ENCODE data around the gene ZEB1.

ZEB1 gene

DNA sequence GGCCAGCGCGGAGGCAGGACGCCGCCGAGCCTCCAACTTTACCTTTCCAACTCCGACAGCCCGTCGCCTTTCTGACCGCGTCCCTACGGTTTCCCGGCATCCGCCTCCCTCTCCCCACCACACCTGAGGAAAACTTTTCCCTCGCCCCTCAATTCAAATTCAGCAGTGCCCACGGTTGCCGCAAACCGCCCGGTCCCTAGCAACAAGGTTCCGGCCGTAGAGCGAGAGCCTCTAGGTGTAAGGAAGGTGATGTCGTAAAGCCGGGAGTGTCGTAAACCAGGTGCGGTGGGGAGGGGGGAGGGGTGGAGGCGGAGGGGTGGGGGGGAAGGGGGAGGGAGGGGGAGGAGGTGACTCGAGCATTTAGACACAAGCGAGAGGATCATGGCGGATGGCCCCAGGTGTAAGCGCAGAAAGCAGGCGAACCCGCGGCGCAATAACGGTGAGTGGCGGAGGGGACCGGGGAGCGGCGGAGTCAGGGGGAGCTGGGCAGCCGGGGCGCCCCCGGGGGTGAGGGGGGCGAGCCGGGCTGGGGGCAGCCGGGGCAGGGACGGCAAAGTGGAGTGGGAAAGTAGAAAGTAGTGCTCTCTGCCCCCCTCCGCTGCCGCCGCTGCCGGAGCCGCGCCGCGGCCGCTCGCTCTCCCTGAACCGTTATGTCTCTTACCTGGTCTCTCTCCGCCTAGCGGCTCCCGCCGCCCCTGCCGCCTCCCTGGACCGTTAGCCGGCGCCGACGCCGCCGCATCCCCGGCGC is at the start of gene ZEB1:
ZEB1 (plus strand) TSS at position 363 of the 748 bp plus-strand sequence; CDS start at position 382, 19 bp downstream.
- peak; percentile 84 for DNase-seq

GRCh38 chr10:31270954-31271353 is 48.1 kb upstream of the ZEB1 start:
- no peak for DNase-seq

GRCh38 chr10:31272841-31273240 is 46.2 kb upstream of the ZEB1 start:
- no peak for DNase-seq

DNA sequence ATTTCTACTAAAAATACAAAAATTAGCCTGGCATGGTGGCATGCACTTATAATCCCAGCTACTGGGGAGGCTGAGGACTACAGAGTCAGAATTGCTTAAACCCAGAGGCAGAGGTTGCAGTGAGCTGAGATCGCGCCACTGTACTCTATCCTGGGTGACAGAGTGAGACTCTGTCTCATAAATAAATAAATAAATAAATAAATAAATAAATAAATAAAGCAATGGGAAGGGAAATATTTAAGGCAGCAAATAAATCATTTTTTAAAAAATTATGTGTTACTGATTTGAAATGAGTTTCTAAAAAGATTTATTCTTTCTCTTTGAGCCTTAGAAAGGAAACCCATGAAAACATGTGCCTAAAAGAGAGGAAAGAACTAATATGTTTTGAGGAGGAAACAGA is 45.2 kb upstream of the ZEB1 start:
- no peak for DNase-seq

- DNase-seq: no peak
Measured at GRCh38 chr10:31274310-31274709, 44.7 kb upstream of the ZEB1 start.

- DNase-seq: no peak
Measured at GRCh38 chr10:31278279-31278941, 40.6 kb upstream of the ZEB1 start.

DNA sequence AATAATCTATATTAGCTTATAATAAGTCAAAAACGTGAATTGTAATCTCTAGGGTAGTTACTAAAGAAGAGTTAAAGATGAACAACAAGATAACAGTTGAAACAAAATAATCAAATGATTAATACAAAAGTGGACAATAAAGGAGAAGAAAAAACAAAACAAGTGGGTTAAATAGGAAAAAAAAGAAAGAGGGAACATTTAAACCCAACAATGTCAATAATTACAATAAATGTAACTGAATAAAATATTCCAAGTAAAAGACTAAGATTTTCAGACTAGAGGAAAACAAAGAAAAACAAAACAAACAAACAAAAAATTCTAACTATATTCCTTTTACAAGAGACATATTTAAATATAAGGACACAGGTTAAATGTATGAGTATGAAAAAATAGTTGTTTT is 38.0 kb upstream of the ZEB1 start:
- no peak for DNase-seq

DNA sequence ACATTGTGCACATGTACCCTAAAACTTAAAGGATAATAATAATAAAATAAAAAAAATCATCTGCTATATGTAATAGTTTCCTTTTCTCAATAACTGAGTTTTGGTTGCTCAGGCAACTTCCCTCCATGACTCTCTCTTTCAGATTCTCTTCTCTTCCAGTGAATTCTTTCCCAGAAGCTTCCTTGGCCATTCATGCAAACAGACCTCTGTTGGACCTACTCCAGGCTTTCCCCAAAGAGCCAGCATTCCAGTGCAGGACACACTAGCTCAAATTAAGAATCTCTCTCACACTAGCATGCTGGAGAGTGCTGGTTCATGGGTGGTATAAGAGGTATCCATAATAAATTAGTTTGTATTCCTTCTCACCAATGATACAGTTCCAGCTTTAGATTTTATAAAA is 31.0 kb upstream of the ZEB1 start:
- DNase-seq: no peak

- no peak for DNase-seq
Measured at GRCh38 chr10:31288962-31289361, 30.1 kb upstream of the ZEB1 start.

GRCh38 chr10:31290386-31290785 is 28.6 kb upstream of the ZEB1 start:
- no peak for DNase-seq

DNA sequence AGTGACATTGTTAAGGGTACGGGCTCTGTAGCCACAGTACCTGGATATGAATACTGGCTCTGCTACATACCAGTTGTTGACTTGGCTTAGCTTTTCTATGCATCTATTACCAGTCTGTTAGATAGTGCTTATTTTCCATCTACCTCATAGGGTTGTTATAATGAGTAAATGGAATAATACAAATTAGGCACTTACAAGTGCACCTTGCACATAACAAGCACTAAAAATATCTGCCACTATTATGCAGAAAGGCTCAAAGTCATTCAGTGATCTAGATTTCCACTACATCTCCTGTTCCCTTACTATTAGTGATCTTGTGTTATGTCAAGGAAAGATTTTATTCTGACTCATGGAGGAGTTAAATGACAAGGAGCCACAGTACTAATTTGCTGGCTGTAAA is 27.9 kb upstream of the ZEB1 start:
- no peak for DNase-seq

- DNase-seq: no peak
Measured at GRCh38 chr10:31294558-31294957, 24.5 kb upstream of the ZEB1 start.

DNA sequence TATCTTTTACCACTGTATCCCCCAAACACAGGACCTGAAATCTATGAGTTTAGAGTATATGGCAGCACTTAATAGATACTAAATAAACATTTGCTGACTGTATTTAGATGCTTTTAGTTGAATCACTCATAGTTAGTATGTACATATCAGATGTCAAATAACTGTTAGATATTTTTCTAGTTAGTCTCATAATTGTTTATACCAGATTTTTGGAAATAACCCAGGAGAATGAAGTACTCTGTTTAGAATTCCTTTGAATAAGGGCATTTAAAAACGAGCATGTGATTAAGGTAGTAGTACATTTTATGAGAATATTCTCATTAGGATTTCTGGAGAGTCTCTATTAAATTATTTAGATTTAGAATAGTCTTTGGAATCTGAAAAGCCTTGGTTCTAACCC is 22.3 kb upstream of the ZEB1 start:
- no peak for DNase-seq

DNA sequence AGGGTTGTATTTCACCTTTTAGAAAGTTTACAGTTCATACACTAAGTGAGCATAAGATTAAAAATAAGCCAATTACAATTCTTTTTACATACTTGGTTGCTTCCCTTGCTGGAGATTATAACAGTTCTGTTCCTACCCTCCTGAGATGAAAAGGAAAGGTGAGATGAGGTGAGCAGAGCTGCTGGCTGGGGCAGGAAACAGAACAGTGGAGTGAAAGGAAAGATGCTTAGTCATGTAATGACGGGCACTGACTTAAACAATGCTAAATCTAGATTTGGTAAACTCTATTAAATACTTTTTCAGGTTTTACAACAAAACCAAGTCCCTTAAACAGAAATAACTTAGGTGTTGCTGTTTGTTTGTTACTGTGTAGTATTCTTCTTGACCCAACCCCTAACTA is 19.9 kb upstream of the ZEB1 start:
- DNase-seq: no peak

DNA sequence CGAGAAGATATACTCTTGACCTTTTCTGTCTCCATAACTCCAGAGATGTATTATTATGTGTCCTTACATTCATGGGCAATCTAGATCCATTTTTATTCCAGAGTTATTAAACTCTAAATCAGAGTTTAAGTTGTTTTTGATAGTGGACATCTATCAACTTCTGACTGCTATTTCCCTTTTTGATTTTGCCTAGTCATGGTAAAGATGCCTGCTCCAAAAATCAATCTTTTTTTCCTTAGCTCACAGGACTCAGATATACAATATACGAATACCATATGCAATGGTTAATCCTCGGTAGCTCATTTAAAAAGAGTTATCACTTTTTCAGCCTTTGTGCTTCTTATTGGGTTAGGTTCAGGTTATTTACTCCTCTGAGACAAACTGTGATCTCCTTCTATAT is 15.8 kb upstream of the ZEB1 start:
- no peak for DNase-seq

GRCh38 chr10:31304291-31304970 is 14.6 kb upstream of the ZEB1 start:
- DNase-seq: no peak

- DNase-seq: no peak
Measured at GRCh38 chr10:31313396-31313795, 5.6 kb upstream of the ZEB1 start.

DNA sequence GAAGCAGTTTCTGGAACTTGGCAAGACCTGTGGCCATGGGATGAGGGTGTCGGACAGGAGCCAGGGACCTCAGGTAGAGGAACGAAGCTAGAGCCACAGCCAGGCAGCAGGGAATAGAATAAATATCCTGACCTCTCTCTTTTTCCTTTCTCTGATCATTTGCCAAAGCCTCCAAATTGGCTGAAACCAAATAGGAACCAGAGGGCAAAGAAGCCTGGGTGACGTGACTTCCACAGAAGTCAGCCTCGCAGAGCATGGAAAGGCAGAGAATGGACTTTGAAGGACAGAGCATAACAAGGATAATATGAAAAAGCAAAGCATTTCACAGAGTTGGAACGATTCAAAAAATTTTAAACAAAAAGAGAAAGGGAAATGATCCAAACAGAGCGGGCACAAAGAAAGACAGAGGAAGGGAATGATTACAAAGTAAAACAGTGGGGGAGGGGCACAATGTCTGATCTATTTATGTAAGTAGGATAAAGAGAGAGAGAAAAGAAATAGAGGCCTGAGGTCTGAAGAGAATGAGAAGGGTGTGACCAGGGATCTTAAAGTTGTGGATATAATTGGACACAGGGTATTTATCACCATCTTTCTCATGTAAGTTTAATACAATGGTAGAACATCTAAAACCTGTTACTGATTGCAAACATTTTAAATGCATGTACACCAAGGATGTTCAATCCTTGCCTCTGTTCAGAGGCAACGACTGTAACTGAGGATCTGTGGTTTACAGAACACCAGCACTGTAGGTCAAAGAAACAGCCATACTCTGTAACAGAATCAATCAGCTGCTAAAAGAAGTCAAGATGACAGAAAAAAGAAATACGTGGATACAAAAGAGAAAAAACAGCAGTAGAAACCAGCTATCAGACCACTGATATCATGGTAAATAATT is 4.5 kb upstream of the ZEB1 start:
- no peak for DNase-seq

DNA sequence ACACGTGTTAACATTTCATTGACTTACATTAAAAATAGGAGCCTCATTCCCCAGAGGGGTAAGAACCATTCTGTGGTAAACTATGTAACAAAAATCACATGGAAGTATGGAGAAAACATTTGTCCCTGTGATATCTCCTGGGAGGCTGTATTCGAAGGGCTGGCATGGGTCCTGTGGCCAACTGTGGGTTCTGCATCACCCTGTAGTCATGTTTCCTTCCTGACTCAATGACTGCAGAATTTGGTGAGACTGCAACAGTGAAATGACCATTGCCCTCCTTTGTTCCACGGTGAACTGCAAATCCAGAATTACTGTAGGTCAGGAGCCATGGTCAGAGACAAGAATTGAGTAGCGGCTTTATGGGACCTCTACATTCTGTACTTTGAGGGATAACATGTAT is 3.6 kb upstream of the ZEB1 start:
- DNase-seq: no peak

GRCh38 chr10:31317171-31317570 is 1.8 kb upstream of the ZEB1 start:
- DNase-seq: no peak

- DNase-seq: no peak
Measured at GRCh38 chr10:31317652-31318381, 1.2 kb upstream of the ZEB1 start.

DNA sequence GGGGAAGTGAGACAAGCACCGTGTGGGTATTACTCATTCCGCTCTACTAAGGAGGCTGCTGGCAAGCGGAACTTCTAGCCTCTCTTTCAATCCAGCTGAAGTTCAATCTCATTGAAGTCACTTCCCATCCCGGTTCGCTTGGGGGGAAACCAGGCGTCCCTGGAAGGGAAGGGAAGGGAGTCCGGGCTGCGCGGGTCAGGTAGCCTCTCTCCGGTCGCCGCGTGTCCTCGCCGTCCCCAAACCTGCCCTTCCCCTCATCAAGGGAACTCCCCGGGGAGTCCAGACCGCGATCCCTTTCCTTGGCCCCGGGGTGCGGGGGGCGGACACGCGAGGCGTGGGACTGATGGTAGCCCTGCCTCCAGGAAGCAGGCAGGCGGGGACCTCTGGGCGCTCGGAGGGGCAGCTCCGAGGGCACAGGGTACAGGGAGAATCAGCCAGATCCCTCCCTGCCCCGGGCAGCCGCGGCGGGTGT is 598 bp upstream of the ZEB1 start:
- DNase-seq: peak; percentile 62

Data from activated effector memory CD4-positive, alpha-beta T cell treated with Interleukin-2 at 50 U/mL for 16 hours (primary cell).